SIG-M5 (cell line): ENCODE measurements around the gene TAS1R3.

Experiments
- DNase-seq: peaks from one replicate; lab custom pipeline; 2025; lab: John Stamatoyannopoulos, UW

TAS1R3 gene

GRCh38 chr1:1340185-1340584 is 9.1 kb downstream of the TAS1R3 start:
- no peak for DNase-seq

GRCh38 chr1:1340791-1341548 is 9.9 kb downstream of the TAS1R3 start:
- DNase-seq: no peak

GRCh38 chr1:1341549-1342021 is 10.5 kb downstream of the TAS1R3 start:
- no peak for DNase-seq

DNA sequence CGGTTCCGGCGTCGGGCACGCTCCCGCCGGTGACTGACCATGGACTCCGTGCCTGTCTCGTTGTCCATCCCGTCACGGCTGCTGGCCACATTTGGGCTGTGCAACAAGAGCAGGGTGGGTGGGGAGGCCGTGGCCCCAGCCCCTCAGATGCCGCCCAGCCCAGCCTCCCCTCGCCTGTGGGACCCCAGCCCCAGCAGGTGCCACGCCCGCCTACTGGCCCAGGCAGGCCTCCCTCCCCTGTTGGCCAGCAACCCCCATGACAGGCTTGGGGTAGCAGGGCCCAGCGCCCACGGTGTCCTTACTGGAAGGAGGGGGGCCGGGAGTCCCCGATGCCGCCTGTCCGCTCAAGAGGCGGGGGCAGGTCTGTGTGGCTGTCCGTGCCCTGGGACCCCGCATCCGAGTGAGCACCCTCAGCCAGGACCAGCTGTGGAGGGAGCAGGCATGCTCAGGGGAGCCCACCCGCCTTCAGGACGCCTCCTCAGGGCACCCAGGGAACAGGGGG is 11.0 kb downstream of the TAS1R3 start:
- no peak for DNase-seq

- DNase-seq: no peak
Measured at GRCh38 chr1:1342584-1343115, 11.6 kb downstream of the TAS1R3 start.

DNA sequence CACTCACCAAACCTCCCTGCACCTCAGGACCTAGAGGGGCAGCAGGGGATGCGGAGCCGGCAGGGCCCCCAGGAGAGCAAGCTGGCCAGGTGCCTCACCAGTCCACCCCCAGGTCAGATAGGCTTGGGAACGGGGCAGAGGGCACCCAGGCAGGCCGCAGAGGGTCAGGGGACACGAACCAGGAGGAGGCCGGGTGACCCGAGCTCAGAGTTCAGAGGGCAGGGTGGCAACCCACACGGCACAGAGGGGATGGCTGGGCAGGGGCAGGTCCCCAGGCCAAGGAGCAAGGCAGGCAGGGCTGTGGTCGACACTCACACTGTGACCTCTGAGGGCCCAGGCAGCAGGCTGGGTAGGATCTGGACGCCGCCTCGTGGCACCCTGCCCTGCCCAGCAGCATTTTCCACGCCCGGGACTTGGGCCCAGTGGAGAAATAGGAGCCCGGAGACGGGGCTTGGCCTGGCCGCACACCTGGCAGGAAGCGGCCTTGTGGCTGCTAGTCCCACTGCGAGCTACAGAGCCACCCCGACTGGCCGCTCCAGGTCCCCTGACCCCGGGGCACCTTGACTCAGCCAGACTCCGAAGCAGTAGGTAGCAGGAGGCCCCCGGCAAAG is 12.8 kb downstream of the TAS1R3 start:
- DNase-seq: no peak

DNA sequence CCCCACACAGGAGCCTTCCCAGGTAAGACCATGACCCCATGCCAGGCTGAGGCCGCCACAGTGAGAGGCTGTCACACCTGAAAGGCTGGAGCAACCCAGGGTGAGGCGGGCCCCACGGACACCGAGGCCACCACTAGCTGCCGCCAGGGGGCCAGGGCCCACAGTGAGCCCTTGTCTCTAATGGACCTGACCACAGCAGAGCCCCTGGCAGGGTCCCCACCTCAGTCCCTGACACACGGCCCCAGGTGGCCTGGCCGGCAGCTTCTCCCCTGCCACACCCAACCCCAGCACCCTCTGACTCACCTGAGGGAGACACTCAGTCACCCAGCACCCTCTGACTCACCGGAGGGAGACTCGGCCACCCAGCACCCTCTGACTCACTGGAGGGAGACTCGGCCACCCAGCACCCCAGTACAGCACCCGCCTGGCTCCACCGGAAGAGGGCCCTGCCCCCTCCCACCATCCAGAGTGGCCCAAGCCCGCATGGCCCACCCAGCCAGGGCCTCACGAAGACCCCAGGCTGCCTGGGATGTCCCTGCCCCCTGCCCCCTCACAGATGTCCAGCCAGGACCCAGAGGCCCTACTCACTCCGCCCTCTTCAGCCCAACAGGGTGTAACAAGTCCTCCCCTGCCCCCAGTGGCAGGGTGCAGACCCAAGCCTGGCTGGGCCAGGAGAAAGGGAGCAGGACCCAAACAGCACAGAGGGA is 13.7 kb downstream of the TAS1R3 start:
- no peak for DNase-seq

GRCh38 chr1:1345384-1345783 is 14.3 kb downstream of the TAS1R3 start:
- no peak for DNase-seq

DNA sequence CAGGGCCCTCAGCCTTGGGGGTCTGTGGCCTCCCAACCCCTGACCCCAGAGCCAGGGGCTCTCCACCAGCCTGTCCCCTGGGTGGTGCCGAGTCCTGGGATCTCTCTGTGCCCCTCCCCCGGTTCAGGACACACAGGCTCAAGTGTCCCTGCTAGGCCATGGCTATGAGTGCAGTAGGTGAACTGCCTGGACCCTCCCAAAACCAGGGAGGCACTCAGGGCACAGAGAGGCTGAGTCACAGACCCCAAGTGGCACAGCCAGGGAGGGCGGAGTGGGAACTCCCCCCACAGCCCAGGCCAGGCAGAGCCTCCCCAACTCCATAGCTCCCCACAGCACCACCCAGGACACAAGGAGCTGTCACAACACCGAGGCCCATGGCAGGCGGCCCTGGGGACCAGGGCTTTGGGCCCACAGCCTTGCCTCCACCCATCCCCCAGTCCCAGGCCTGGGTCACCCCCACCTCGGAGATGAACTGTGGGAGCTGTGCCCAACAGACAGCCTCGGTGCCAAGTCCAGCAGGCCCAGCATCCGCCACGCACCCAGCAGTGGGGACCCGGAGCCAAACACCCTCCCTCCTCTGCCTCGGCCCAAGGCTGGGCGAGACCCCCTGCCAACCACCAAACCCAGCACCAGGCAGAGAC is 14.9 kb downstream of the TAS1R3 start:
- no peak for DNase-seq

DNA sequence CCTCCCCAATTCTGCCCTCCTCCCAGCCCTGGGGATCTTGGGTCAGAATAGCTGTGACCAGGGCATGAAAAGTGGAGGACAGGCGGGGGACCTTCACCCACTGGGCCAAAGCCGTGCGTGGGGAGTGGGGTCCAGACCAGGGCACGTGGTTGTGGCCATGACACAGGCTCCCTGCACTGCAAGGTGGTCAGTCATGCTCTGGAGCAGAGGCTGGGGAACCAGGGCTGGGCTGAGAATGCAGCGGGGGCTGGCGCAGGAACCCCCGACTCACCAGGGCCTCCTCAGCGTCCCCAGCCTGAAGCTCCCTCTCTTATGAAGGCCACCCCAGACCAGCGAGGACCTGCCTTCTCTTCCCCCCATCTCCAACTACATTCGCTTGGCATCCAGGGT is 15.4 kb downstream of the TAS1R3 start:
- DNase-seq: no peak

DNA sequence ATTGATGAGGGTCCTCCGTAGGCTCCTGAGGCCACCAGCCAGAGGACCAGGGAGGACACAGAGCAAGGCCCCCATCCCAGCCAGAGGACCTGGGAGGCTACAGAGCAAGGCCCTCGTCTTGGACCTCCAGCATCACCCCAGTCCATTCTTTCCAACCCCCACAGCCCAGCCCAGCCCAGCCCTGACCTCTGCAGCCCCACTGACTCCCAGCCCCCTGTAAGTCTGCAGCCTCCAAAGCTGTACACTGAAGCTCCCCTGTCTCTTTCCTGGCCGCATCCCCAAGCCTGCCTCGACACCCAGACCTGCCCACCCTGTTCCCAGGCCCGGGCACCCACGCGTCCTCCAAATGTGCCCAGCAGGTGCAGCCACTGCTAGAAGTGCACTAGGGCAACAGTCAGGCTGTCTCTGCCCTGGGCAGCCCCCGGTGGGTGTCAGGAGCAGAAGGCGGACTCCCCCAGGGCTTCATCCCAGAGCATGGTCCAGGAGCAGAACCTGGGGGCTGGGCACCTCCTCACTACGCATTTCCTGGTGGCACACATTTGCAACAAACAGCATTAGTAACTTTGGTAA is 16.0 kb downstream of the TAS1R3 start:
- DNase-seq: no peak

GRCh38 chr1:1347663-1348419 is 16.8 kb downstream of the TAS1R3 start:
- no peak for DNase-seq

GRCh38 chr1:1348420-1349255 is 17.6 kb downstream of the TAS1R3 start:
- no peak for DNase-seq

- no peak for DNase-seq
Measured at GRCh38 chr1:1349256-1350012, 18.4 kb downstream of the TAS1R3 start, which contains the start of gene DVL1. Gene DVL1, minus strand, starts transcription at chr1:1349418. Its CDS starts 353 bp downstream, at chr1:1349065.

GRCh38 chr1:1351511-1352427 is 20.7 kb downstream of the TAS1R3 start:
- no peak for DNase-seq

DNA sequence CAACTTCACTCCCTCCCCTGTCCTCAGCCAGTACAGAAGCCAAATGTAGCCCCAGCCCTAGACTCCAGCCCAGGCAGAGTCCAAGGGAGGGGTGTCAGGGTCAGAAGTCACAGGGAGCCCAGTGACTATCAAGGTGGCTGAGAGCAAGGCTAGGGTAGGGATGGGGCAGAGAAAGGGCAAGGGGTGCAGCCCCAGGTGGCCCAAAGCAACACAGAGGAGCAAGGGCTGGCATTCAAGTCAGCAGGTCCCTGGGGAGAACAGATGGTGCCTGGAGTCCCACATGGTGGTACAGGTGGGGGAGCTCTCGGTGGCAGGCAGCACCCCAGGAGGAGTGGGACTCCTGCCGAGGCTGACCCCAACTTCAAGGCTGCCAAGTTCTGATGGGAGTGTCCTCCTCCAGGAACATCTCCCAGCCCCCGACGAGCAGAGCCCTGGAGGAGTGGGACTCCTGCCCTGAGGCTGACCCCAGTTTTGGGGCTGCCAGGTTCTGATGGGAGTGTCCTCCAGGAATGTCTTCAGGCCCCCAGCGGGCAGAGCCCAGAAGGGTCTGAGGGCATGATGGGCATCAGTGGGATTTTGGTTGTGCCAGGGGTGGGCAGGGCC is 21.8 kb downstream of the TAS1R3 start:
- DNase-seq: no peak

GRCh38 chr1:1353389-1354151 is 22.5 kb downstream of the TAS1R3 start:
- no peak for DNase-seq
